Astrocyte (in vitro differentiated cells and primary cell): ENCODE data around the gene GPA33. TPM values are rescaled to one million over a fixed set of nuclear protein-coding genes. Genes with fewer than 3 reads are reported as not detected.

ENCODE experiments used
- DNase-seq: peaks from one replicate; pipeline ENCODE4 v3.0.0-alpha.2; 2010; ENCODE audit warnings: low read depth
- FAIRE-seq: peaks from 2 replicates; lab custom pipeline; 2011; peaks lifted over from hg19 to GRCh38; lab: Jason Lieb, UNC
- H2AFZ ChIP-seq: 2 replicates; pipeline ENCODE4 v1.6.0; 2012; ENCODE audit warnings: low read depth, low read length, inconsistent platforms
- H3K27ac ChIP-seq: 2 replicates; pipeline ENCODE4 v1.5.1; 2011; ENCODE audit warnings: low read depth, low read length, inconsistent platforms
- H3K27me3 ChIP-seq: 2 replicates; pipeline ENCODE4 v1.6.0; 2011; ENCODE audit warnings: low read length, inconsistent platforms; ENCODE audit not compliant: insufficient read depth
- H3K36me3 ChIP-seq: 2 replicates; pipeline ENCODE4 v1.5.1; 2011; ENCODE audit warnings: low read length, inconsistent platforms; ENCODE audit not compliant: insufficient read depth
- H3K4me1 ChIP-seq: 2 replicates; pipeline ENCODE4 v1.5.1; 2011; ENCODE audit warnings: low read length, inconsistent platforms; ENCODE audit not compliant: insufficient read depth
- H3K4me2 ChIP-seq: 2 replicates; pipeline ENCODE4 v1.6.0; 2012; ENCODE audit warnings: low read length, inconsistent platforms
- H3K4me3 ChIP-seq: 2 replicates; pipeline ENCODE4 v1.5.1; 2011; ENCODE audit warnings: low read depth, mild to moderate bottlenecking, low read length, inconsistent platforms; ENCODE audit not compliant: insufficient read depth
- H3K79me2 ChIP-seq: 2 replicates; pipeline ENCODE4 v1.6.0; 2012; ENCODE audit warnings: mild to moderate bottlenecking, low read length, inconsistent platforms; ENCODE audit not compliant: insufficient read depth
- H3K9ac ChIP-seq: 2 replicates; pipeline ENCODE4 v1.6.0; 2012; ENCODE audit warnings: mild to moderate bottlenecking, low read length, inconsistent platforms
- H3K9me3 ChIP-seq: 2 replicates; pipeline ENCODE4 v1.5.1; 2012; ENCODE audit warnings: low read depth, mild to moderate bottlenecking, low read length, inconsistent platforms; ENCODE audit not compliant: insufficient read depth
- H4K20me1 ChIP-seq: 2 replicates; pipeline ENCODE4 v1.6.0; 2012; ENCODE audit warnings: low read length, inconsistent platforms; ENCODE audit not compliant: insufficient read depth
- H3K27ac Mint-ChIP-seq: one replicate; pipeline ENCODE4 v1.8.0; 2021; ENCODE audit warnings: mild to moderate bottlenecking, mixed read lengths; ENCODE audit not compliant: unreplicated experiment
- H3K27me3 Mint-ChIP-seq: one replicate; pipeline ENCODE4 v1.8.0; 2021; ENCODE audit warnings: low read depth, mixed read lengths; ENCODE audit not compliant: unreplicated experiment
- H3K36me3 Mint-ChIP-seq: one replicate; pipeline ENCODE4 v1.8.0; 2021; ENCODE audit warnings: low read depth, mixed read lengths; ENCODE audit not compliant: unreplicated experiment
- H3K4me1 Mint-ChIP-seq: one replicate; pipeline ENCODE4 v1.8.0; 2021; ENCODE audit warnings: low read depth, mixed read lengths; ENCODE audit not compliant: unreplicated experiment
- H3K4me3 Mint-ChIP-seq: one replicate; pipeline ENCODE4 v1.8.0; 2021; ENCODE audit warnings: mild to moderate bottlenecking, moderate library complexity, mixed read lengths; ENCODE audit not compliant: unreplicated experiment
- H3K9me3 Mint-ChIP-seq: one replicate; pipeline ENCODE4 v1.8.0; 2021; ENCODE audit warnings: mild to moderate bottlenecking, mixed read lengths; ENCODE audit not compliant: unreplicated experiment
- CTCF ChIP-seq: IDR thresholded peaks from 2 replicates; pipeline ENCODE4 v1.5.1; 2011; ENCODE audit warnings: low read depth, mild to moderate bottlenecking, inconsistent platforms, low read length, moderate library complexity; ENCODE audit not compliant: insufficient read depth
- EZH2 ChIP-seq: IDR thresholded peaks from 2 replicates; pipeline ENCODE4 v1.6.1; 2012; ENCODE audit warnings: mild to moderate bottlenecking, low read length, inconsistent platforms; ENCODE audit not compliant: insufficient read depth
- total RNA-seq: library from RNA; stranded (reverse); gene quantifications from 2 replicates; pipeline ENCODE4 v1.2.1, GENCODE V29; 2021

The GPA33 gene
- total RNA-seq, 1 donor from 2014 or later, result 1.2 TPM

GRCh38 chr1:167016100-167016750 lies 74.0 kb downstream of the GPA33 start:
- Histone ChIP-seq H3K36me3 (no peaks in the 10 kb centered on the region), H3K9me3 (no peaks in the 10 kb centered on the region), H3K4me3 (no peak overlapping the region), H3K79me2 (no peaks in the 10 kb centered on the region), H3K27me3 (peaks cover 3% of the 10 kb centered on the region), H2AFZ (no peak overlapping the region), H4K20me1 (no peaks in the 10 kb centered on the region), H3K4me1 (no peaks in the 10 kb centered on the region), H3K27ac (no peak overlapping the region), H3K4me2 (no peak overlapping the region), H3K9ac (no peak overlapping the region)
- Mint-ChIP-seq H3K27ac (no peak overlapping the region), H3K4me1 (peaks cover 4% of the 10 kb centered on the region), H3K4me3 (no peak overlapping the region), H3K27me3 (peaks cover 8% of the 10 kb centered on the region), H3K9me3 (peaks cover 3% of the 10 kb centered on the region), H3K36me3 (no peaks in the 10 kb centered on the region)
- DNase-seq (no peak), FAIRE-seq (no peak)
- TF ChIP-seq CTCF (no peak), EZH2 (no peak)

- no peak overlapping the region for H2AFZ ChIP-seq
- no peaks in the 10 kb centered on the region for H4K20me1 ChIP-seq
- Mint-ChIP-seq H3K27ac (no peak overlapping the region), H3K9me3 (peaks cover 2% of the 10 kb centered on the region), H3K4me3 (no peak overlapping the region), H3K4me1 (peaks cover 4% of the 10 kb centered on the region), H3K27me3 (peaks cover 2% of the 10 kb centered on the region), H3K36me3 (no peaks in the 10 kb centered on the region)
- H3K9me3 ChIP-seq, result no peaks in the 10 kb centered on the region
- H3K79me2 ChIP-seq, result no peaks in the 10 kb centered on the region
- no peak overlapping the region for H3K4me2 ChIP-seq
- H3K4me3 ChIP-seq, result no peak overlapping the region
- no peaks in the 10 kb centered on the region for H3K4me1 ChIP-seq
- H3K27ac ChIP-seq, result no peak overlapping the region
- no peaks in the 10 kb centered on the region for H3K36me3 ChIP-seq
- TF ChIP-seq CTCF, result no peak
- TF ChIP-seq EZH2, result no peak
- FAIRE-seq (no peak), DNase-seq (no peak)
- no peak overlapping the region for H3K9ac ChIP-seq
- H3K27me3 ChIP-seq, result peaks cover 6% of the 10 kb centered on the region
These were observed 76.9 kb downstream of the GPA33 start for GRCh38 chr1:167013108-167013929.

- TF ChIP-seq CTCF (no peak), EZH2 (no peak)
- H3K4me3 Mint-ChIP-seq, result no peak overlapping the region
- FAIRE-seq, result no peak
- no peak overlapping the region for H3K27ac Mint-ChIP-seq
- no peaks in the 10 kb centered on the region for H3K36me3 Mint-ChIP-seq
- DNase-seq, result no peak
- peaks cover 2% of the 10 kb centered on the region for H3K9me3 Mint-ChIP-seq
- peaks cover 4% of the 10 kb centered on the region for H3K4me1 Mint-ChIP-seq
- no peaks in the 10 kb centered on the region for H3K9me3 ChIP-seq
- no peak overlapping the region for H3K4me3 ChIP-seq
- no peak overlapping the region for H3K27ac ChIP-seq
- no peak overlapping the region for H3K4me2 ChIP-seq
- peaks cover 6% of the 10 kb centered on the region for H3K27me3 ChIP-seq
- no peaks in the 10 kb centered on the region for H4K20me1 ChIP-seq
- no peaks in the 10 kb centered on the region for H3K36me3 ChIP-seq
- H3K4me1 ChIP-seq, result no peaks in the 10 kb centered on the region
- H2AFZ ChIP-seq, result no peak overlapping the region
- no peak overlapping the region for H3K9ac ChIP-seq
- H3K79me2 ChIP-seq, result no peaks in the 10 kb centered on the region
- peaks cover 2% of the 10 kb centered on the region for H3K27me3 Mint-ChIP-seq
These were observed 77.6 kb downstream of the GPA33 start for GRCh38 chr1:167012570-167012969.
